GM12878 (cell line): ENCODE measurements around the gene GRXCR2. TPM values are rescaled to one million over a fixed set of nuclear protein-coding genes. Genes with fewer than 3 reads are reported as not detected.

Experiments
- ATAC-seq: fragments of 200-7000 bp; cut with Tn5 transposase; 3 replicates; pipeline ENCODE4 v1.9.1; 2020; ENCODE audit warnings: mild to moderate bottlenecking, moderate library complexity
- BruUV-seq: library from RNA; stranded (reverse); fragments of 400-500 nt; replicated peaks from 2 replicates; lab custom pipeline; 2021; lab: Mats Ljungman, UMichigan
- CTCF ChIA-PET: fragments of 300-600 bp; sonication (Branson Sonifier 250); formaldehyde crosslinking; extraction: SDS; loops from one replicate; lab custom pipeline; 2021; ENCODE audit warnings: inconsistent platforms; lab: Yijun Ruan, JAX
- POLR2A ChIA-PET: fragments of 350-600 bp; formaldehyde crosslinking; extraction: SDS; loops from one replicate; lab custom pipeline; 2021; ENCODE audit warnings: inconsistent platforms; lab: Charles Lee
- RAD21 ChIA-PET: fragments of 300-600 bp; sonication (Branson Sonifier 250); formaldehyde crosslinking; loops from one replicate; lab custom pipeline; 2023; ENCODE audit warnings: antibody characterized with exemption; ENCODE audit not compliant: unreplicated experiment; lab: Charles Lee
- SMC1A ChIA-PET: fragments of 300-600 bp; sonication (Branson Sonifier 250); formaldehyde crosslinking; loops from one replicate; lab custom pipeline; 2023; ENCODE audit not compliant: unreplicated experiment, uncharacterized antibody; lab: Charles Lee
- DNase-seq: peaks from one replicate; pipeline ENCODE4 v3.0.0-alpha.2; 2011; ENCODE audit warnings: low read depth, low spot score
- FAIRE-seq: peaks from 3 replicates; lab custom pipeline; 2011; peaks lifted over from hg19 to GRCh38; lab: Jason Lieb, UNC
- H2AFZ ChIP-seq: 2 replicates; pipeline ENCODE4 v1.6.0; 2011; ENCODE audit warnings: low read depth, low read length, control low read depth; ENCODE audit not compliant: control insufficient read depth
- H3K27ac ChIP-seq: 2 replicates; pipeline ENCODE4 v1.5.1; 2011; ENCODE audit warnings: control low read depth; ENCODE audit not compliant: control insufficient read depth, insufficient read depth
- H3K27me3 ChIP-seq, 2 experiments: replicated peaks in 1 of 2; 2 replicates each; pipeline versions ENCODE4 v1.6.0 to v1.6.1; 2011; ENCODE audit warnings: low read length in 1 of 2; ENCODE audit not compliant: control insufficient read depth in 2 of 2, insufficient read depth in 2 of 2
- H3K36me3 ChIP-seq, 2 experiments: 2 replicates each; pipeline ENCODE4 v1.5.1; 2011; ENCODE audit warnings: low read length in 1 of 2; ENCODE audit not compliant: control insufficient read depth in 2 of 2, insufficient read depth in 2 of 2
- H3K4me1 ChIP-seq: 2 replicates; pipeline ENCODE4 v1.6.1; 2011; ENCODE audit warnings: mild to moderate bottlenecking, low read length, moderate library complexity, mixed read lengths; ENCODE audit not compliant: control insufficient read depth, insufficient read depth
- H3K4me2 ChIP-seq: 2 replicates; pipeline ENCODE4 v1.6.0; 2011; ENCODE audit warnings: control low read depth; ENCODE audit not compliant: control insufficient read depth, insufficient read depth
- H3K4me3 ChIP-seq: fragments of 200-600 bp; sonication (generic); 2 replicates; pipeline ENCODE4 v1.5.1; 2016
- H3K79me2 ChIP-seq: 2 replicates; pipeline ENCODE4 v1.6.0; 2011; ENCODE audit warnings: low read length; ENCODE audit not compliant: control insufficient read depth, insufficient read depth
- H3K9ac ChIP-seq: 2 replicates; pipeline ENCODE4 v1.8.0; 2011; ENCODE audit warnings: low read length, control low read depth, mixed read lengths; ENCODE audit not compliant: control insufficient read depth, insufficient read depth
- H3K9me3 ChIP-seq: replicated peaks from 3 replicates; pipeline ENCODE4 v1.5.1; 2011; ENCODE audit warnings: mild to moderate bottlenecking, low read length; ENCODE audit not compliant: control insufficient read depth, insufficient read depth
- H4K20me1 ChIP-seq: 2 replicates; pipeline ENCODE4 v1.6.0; 2011; ENCODE audit not compliant: control insufficient read depth, insufficient read depth
- DPF2 ChIP-seq: fragments of 450-650 bp; IDR thresholded peaks from 2 replicates; pipeline ENCODE4 v1.6.1; 2017; ENCODE audit warnings: mild to moderate bottlenecking
- JUND ChIP-seq: IDR thresholded peaks from 2 replicates; pipeline ENCODE4 v1.6.1; 2012; ENCODE audit warnings: low read depth, mild to moderate bottlenecking, low read length, improper control_type of control experiment, moderate library complexity
- NFYB ChIP-seq: IDR thresholded peaks from 2 replicates; pipeline ENCODE4 v1.6.1; 2011; ENCODE audit warnings: low read depth, mild to moderate bottlenecking, low read length, improper control_type of control experiment, moderate library complexity; ENCODE audit not compliant: insufficient read depth
- NR2F1 ChIP-seq: fragments of 450-650 bp; conservative IDR thresholded peaks from 2 replicates; pipeline ENCODE4 v1.6.1; 2017; ENCODE audit warnings: mild to moderate bottlenecking
- POLR2A ChIP-seq: IDR thresholded peaks from 2 replicates; pipeline ENCODE4 v1.6.1; 2011; ENCODE audit warnings: low read depth, mild to moderate bottlenecking, low read length
- RB1 ChIP-seq: fragments of 450-650 bp; formaldehyde crosslinking; IDR thresholded peaks from 2 replicates; pipeline ENCODE4 v1.6.1; 2017; ENCODE audit warnings: mild to moderate bottlenecking, borderline replicate concordance
- RELA ChIP-seq: fragments of 450-650 bp; IDR thresholded peaks from 2 replicates; pipeline ENCODE4 v1.8.0; 2014; ENCODE audit warnings: borderline replicate concordance; ENCODE audit not compliant: partially characterized antibody
- RUNX3 ChIP-seq: IDR thresholded peaks from 2 replicates; pipeline ENCODE4 v1.6.1; 2012; ENCODE audit warnings: low read length, inconsistent platforms
- SIX5 ChIP-seq: IDR thresholded peaks from 2 replicates; pipeline ENCODE4 v1.6.1; 2011; ENCODE audit warnings: mild to moderate bottlenecking, low read depth, low read length, moderate library complexity; ENCODE audit not compliant: severe bottlenecking
- SREBF1 ChIP-seq: IDR thresholded peaks from 2 replicates; pipeline ENCODE4 v1.6.1; 2012; ENCODE audit warnings: mild to moderate bottlenecking, low read length
- STAT3 ChIP-seq: IDR thresholded peaks from 2 replicates; pipeline ENCODE4 v1.6.1; 2011; ENCODE audit warnings: low read depth, low read length, improper control_type of control experiment
- ZNF217 ChIP-seq: fragments of 450-650 bp; IDR thresholded peaks from 2 replicates; pipeline ENCODE4 v1.6.1; 2017; ENCODE audit warnings: antibody characterized with exemption, mild to moderate bottlenecking
- ZNF622 ChIP-seq: fragments of 450-650 bp; IDR thresholded peaks from 2 replicates; pipeline ENCODE4 v1.6.1; 2017; ENCODE audit warnings: mild to moderate bottlenecking, inconsistent platforms
- WGBS: methylation state at CpG from one replicate; pipeline ENCODE4 v1.1.6; 2016; ENCODE audit warnings: low lambda C conversion rate; ENCODE audit not compliant: insufficient replicate concordance, insufficient coverage; ENCODE audit errors: missing lambda C conversion rate; 5-methylcytosine and 5-hydroxymethylcytosine counted together
- in situ Hi-C: fragments of 300-500 bp; cut with MboI; formaldehyde crosslinking; loops from 9 replicates; pipeline ENCODE4 v1.14.3; 2018; ENCODE audit warnings: mixed read lengths
- intact Hi-C: fragments of 100-400 bp; cut with micrococcal nuclease; formaldehyde crosslinking; loops from one replicate; pipeline ENCODE4 v1.14.2; 2022; ENCODE audit not compliant: unreplicated experiment
- polyA plus RNA-seq, 11 experiments: library from polyadenylated mRNA; depleted of rRNA in 4 of 11; unstranded in 6 of 11; stranded (reverse) in 5 of 11; fragments of >200 nt; fragmentation: Nextera tagmentation in 4 of 11; fragmentation: Illumina TruSeq in 1 of 11; extraction: Ambion mirVana in 4 of 11; extraction: Trizol in 1 of 11; gene quantifications; 1 replicate in 1 of 11; 2 replicates in 10 of 11; pipeline versions ENCODE4 v1.2.1 to v1.2.3, GENCODE V29; 2011 to 2016; ENCODE audit warnings: inconsistent platforms in 2 of 11, missing spikeins in 2 of 11, low read depth in 1 of 11
- total RNA-seq, 4 experiments: library from RNA; depleted of rRNA in 3 of 4; stranded (reverse); fragments of >200 nt in 3 of 4; fragmentation: Illumina TruSeq in 1 of 4; extraction: Trizol in 1 of 4; gene quantifications; 2 replicates each; pipeline versions ENCODE4 v1.2.1 to v1.2.3, GENCODE V29; 2013 to 2021
- TF ChIP-seq, protein P1 (sequence below): fragments of 450-650 bp; formaldehyde crosslinking; IDR thresholded peaks from 2 replicates; pipeline ENCODE4 v1.4.0; 2020; ENCODE audit warnings: mild to moderate bottlenecking, moderate library complexity
- TF ChIP-seq, protein P2 (sequence below): fragments of 450-650 bp; IDR thresholded peaks from 2 replicates; pipeline ENCODE4 v1.6.1; 2017; ENCODE audit warnings: mild to moderate bottlenecking, moderate library complexity

GRXCR2 gene
- total and polyA plus RNA-seq, 10 of the 15 experiments (the other 5 are each of a cell fraction or from before 2014, with no cell fraction given) = not detected

DNA sequence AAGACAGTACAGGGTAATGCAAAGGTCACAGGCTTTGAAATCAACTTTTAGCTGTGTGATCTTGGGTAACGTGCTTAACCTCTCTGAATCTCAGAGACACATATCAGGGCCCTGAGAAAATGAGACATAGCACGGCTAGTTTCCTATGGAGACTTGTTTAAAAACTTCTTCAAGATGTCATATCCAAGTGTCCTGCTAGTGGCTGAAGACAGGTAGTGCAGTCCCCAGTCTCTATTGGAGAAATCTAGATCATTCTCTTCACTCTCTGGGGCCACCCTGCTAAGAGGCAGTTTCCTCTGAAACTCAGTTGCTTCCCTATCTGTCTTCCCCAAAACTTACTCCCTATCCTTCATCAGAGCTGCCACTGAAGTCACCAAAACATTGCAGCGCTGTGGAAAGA is 30.3 kb upstream of the GRXCR2 start:
- BruUV-seq = no TSS peak
- Histone ChIP-seq H3K4me1 (no peaks in the 10 kb centered on the region), H3K79me2 (no peaks in the 10 kb centered on the region), H3K4me3 (no peak overlapping the region), H3K27me3 (no peaks in the 10 kb centered on the region; a peak in 1 of 4 replicates), H3K4me2 (no peak overlapping the region), H3K36me3 (no peaks in the 10 kb centered on the region), H2AFZ (no peak overlapping the region), H3K9ac (no peak overlapping the region), H3K9me3 (no peaks in the 10 kb centered on the region), H4K20me1 (no peaks in the 10 kb centered on the region), H3K27ac (no peak overlapping the region)
- in situ Hi-C loops = no loop called here
- peak; percentile 62 for ATAC-seq
- no peak for TF ChIP-seq SIX5
- TF ChIP-seq STAT3 = no peak
- no peak for TF ChIP-seq POLR2A
- TF ChIP-seq RB1 = no peak
- TF ChIP-seq, protein P1, sequence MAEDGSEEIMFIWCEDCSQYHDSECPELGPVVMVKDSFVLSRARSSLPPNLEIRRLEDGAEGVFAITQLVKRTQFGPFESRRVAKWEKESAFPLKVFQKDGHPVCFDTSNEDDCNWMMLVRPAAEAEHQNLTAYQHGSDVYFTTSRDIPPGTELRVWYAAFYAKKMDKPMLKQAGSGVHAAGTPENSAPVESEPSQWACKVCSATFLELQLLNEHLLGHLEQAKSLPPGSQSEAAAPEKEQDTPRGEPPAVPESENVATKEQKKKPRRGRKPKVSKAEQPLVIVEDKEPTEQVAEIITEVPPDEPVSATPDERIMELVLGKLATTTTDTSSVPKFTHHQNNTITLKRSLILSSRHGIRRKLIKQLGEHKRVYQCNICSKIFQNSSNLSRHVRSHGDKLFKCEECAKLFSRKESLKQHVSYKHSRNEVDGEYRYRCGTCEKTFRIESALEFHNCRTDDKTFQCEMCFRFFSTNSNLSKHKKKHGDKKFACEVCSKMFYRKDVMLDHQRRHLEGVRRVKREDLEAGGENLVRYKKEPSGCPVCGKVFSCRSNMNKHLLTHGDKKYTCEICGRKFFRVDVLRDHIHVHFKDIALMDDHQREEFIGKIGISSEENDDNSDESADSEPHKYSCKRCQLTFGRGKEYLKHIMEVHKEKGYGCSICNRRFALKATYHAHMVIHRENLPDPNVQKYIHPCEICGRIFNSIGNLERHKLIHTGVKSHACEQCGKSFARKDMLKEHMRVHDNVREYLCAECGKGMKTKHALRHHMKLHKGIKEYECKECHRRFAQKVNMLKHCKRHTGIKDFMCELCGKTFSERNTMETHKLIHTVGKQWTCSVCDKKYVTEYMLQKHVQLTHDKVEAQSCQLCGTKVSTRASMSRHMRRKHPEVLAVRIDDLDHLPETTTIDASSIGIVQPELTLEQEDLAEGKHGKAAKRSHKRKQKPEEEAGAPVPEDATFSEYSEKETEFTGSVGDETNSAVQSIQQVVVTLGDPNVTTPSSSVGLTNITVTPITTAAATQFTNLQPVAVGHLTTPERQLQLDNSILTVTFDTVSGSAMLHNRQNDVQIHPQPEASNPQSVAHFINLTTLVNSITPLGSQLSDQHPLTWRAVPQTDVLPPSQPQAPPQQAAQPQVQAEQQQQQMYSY (CRISPR knock-in tag) = no peak
- TF ChIP-seq RUNX3 = no peak
- TF ChIP-seq ZNF622 = no peak
- no peak for TF ChIP-seq JUND
- no peak for TF ChIP-seq NFYB
- no peak for TF ChIP-seq DPF2
- no peak for TF ChIP-seq SREBF1
- TF ChIP-seq NR2F1 = no peak
- TF ChIP-seq, protein P2, sequence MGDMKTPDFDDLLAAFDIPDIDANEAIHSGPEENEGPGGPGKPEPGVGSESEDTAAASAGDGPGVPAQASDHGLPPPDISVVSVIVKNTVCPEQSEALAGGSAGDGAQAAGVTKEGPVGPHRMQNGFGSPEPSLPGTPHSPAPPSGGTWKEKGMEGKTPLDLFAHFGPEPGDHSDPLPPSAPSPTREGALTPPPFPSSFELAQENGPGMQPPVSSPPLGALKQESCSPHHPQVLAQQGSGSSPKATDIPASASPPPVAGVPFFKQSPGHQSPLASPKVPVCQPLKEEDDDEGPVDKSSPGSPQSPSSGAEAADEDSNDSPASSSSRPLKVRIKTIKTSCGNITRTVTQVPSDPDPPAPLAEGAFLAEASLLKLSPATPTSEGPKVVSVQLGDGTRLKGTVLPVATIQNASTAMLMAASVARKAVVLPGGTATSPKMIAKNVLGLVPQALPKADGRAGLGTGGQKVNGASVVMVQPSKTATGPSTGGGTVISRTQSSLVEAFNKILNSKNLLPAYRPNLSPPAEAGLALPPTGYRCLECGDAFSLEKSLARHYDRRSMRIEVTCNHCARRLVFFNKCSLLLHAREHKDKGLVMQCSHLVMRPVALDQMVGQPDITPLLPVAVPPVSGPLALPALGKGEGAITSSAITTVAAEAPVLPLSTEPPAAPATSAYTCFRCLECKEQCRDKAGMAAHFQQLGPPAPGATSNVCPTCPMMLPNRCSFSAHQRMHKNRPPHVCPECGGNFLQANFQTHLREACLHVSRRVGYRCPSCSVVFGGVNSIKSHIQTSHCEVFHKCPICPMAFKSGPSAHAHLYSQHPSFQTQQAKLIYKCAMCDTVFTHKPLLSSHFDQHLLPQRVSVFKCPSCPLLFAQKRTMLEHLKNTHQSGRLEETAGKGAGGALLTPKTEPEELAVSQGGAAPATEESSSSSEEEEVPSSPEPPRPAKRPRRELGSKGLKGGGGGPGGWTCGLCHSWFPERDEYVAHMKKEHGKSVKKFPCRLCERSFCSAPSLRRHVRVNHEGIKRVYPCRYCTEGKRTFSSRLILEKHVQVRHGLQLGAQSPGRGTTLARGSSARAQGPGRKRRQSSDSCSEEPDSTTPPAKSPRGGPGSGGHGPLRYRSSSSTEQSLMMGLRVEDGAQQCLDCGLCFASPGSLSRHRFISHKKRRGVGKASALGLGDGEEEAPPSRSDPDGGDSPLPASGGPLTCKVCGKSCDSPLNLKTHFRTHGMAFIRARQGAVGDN = no peak
- TF ChIP-seq ZNF217 = no peak
- no peak for TF ChIP-seq RELA
- DNase-seq = no peak
- RAD21 ChIA-PET = no interaction called here
- CTCF ChIA-PET = no interaction called here
- no peak for FAIRE-seq
- SMC1A ChIA-PET = interaction anchor here (0.7 kb wide), 1 partner anchor 167 kb away, joined by 3 read pairs; no protein-coding TSS in a partner anchor
- intact Hi-C loops = no loop called here
- POLR2A ChIA-PET = no interaction called here
- WGBS = 17% methylated on average over 3 of the region's 3 CpGs
